Stimulated activated CD8-positive, alpha-beta memory T cell treated with anti-CD3 and anti-CD28 coated beads, Interleukin-4, amount 100 ng/mL, for 1 hour (primary cell): ENCODE results near the gene METTL8.
"Not testable (repeated sequence)": the region's sequence is repeated elsewhere in the genome, so short reads cannot be mapped to it uniquely, and the experiment has no call there.

Experiments used
- DNase-seq, 2 donors: peaks; one replicate each; pipeline ENCODE4 v3.0.0-alpha.2; 2020; ENCODE audit warnings: low read depth in 2 of 2, low spot score in 1 of 2

Gene METTL8

GRCh38 chr2:171402906-171403580, 30.7 kb downstream of the METTL8 start:
- DNase-seq: no peak

GRCh38 chr2:171401947-171402346, 31.8 kb downstream of the METTL8 start:
- DNase-seq: no peak

DNA sequence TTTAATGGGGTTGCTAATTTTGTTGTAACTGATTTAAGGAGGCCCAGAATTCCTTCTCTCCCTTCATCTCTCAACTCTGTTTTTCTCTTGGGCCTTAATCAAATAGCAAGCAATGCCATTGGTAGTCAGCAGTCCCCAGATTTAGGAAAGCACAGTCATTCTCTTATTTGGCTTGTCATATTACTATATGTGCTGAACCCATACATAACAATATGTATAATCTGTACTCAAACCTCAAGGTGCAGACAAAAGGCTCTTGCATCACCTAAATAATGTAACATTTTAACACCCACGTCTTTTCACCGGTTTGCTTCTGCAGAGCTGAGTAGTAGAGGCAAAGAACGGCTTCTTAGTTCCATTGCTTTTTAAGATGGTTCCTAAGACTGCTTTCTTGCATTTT, 33.4 kb downstream of the METTL8 start:
- DNase-seq: no peak

DNA sequence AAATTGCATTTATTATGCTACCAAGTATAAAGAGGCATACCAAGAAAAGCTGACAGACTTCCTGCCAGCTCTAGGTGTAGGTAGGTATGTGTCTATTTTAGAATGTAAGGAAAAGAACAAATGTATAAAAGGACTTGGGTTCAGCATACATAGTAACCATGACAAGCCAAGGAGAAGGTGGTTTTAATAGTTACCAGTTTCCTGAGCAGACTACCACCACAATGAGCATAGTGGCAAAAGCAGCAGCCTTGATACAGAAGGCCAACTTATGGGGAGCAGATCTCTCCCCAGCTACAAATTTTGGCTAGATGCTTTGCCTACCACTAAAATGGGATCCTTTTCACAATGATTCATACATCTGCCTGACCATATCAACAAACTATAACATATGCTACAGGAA, 34.5 kb downstream of the METTL8 start:
- no peak for DNase-seq

- no peak for DNase-seq
Measured at GRCh38 chr2:171394164-171394740, 39.5 kb downstream of the METTL8 start.

DNA sequence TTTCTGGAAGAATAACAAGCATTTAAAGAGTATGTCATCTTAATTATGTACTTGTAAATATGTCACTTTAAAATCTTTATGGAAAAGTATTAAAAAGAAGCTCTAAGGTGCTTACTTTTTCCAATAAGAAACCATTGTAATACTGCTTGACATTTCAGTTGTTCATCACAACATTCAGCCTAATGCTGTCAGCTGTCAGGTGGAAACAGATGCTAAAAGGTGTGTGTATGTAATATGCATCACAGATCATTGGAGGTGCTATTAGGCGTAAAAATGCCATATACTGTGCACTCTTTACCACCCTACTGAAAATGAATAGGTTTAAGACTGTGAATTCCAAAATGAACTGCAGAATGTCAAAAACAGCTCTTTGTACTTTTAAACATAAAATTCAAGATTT, 40.3 kb downstream of the METTL8 start:
- no peak for DNase-seq

GRCh38 chr2:171391532-171391931, 42.3 kb downstream of the METTL8 start:
- DNase-seq: no peak

DNA sequence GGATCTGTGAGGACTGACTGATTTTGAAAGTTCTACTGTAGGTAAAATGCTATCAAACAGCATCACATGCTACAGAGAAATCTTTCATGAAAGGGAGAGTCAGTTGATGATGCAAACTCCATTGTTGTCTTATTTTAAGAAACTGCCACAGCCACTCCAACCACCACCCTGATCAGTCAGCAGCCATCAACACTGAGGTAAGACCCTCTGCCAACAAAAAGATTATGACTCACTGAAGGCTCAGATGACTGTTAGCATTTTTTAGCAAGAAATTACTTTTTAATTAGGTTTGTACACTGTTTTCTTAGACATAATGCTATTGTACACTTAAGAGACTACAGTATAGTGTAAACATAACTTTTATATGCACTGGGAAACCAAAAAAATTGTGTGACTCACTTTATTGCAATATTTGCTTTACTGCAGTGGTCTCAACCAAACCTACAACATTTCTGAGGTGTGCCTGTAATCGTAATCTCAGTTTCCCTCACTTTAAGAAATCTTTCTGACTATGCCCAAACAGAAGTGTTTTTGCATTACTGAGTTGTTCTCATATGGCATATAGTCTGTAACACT, 42.8 kb downstream of the METTL8 start:
- no peak for DNase-seq

DNA sequence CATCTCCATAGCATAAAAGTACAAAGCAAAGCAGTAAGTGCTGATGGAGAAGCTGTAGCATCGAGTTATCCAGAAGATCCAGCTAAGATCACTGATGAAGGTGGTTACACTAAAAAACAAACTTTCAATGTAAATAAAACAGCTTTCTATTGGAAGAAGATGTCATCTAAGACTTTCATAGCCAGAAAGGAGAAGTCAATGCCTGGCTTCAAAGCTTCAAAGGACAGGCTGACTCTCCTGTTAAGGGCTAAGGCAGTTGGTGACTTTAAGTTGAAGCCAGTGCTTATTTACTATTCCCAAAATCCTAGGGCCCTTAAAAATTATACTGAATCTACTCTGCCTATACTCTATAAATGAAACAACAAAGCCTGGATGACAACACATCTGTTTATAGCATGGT, 44.0 kb downstream of the METTL8 start:
- DNase-seq: no peak

GRCh38 chr2:171389325-171389724, 44.5 kb downstream of the METTL8 start:
- DNase-seq: no peak

- DNase-seq: no peak
Measured at GRCh38 chr2:171387052-171387451, 46.7 kb downstream of the METTL8 start.

DNA sequence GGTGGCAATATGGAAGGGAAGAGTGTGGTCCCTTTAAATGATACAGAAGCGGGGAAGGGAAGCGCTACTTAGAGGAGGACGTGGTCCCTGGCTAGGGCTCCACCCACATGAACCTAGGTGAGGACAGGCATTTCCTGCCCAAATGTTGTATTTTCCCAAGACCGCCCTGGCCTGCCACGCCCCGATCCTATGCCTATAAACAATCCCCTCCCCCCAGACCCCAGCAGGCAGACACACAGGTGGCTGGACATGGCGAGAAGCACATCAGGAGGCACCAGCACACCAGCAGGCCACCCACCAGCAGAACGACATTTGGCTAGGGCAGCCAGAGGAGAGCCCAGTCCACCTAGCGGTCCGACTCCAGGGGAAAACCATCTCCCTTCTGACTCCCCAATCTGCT, 47.2 kb downstream of the METTL8 start:
- DNase-seq: no peak

GRCh38 chr2:171383134-171383533, 50.7 kb downstream of the METTL8 start:
- DNase-seq: no peak

- not testable (repeated sequence) for DNase-seq
Measured at GRCh38 chr2:171382175-171382574, 51.6 kb downstream of the METTL8 start.

GRCh38 chr2:171377852-171378251, 55.9 kb downstream of the METTL8 start:
- DNase-seq: not testable (repeated sequence)

DNA sequence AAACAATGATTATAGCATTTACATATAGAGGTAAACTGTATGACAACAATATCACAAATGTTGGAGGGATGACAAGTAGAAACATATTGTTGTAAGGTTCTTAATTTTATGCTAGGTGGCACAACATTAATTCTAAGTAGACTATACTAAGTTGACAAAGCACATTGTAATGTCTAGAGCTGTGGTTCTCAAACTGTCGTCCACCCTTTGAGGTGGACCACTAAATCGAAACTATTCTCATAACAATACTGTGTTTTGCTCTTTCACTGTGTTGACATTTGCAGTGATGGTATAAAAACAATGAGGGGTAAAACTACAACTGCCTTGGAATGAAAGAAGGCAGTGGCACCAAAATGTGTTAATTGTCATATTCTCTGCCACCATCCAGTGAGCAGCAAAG, 66.1 kb downstream of the METTL8 start:
- DNase-seq: no peak

GRCh38 chr2:171365778-171366177, 68.0 kb downstream of the METTL8 start:
- no peak for DNase-seq

- no peak for DNase-seq
Measured at GRCh38 chr2:171365232-171365631, 68.6 kb downstream of the METTL8 start.

GRCh38 chr2:171362396-171362795, 71.4 kb downstream of the METTL8 start:
- DNase-seq: no peak

DNA sequence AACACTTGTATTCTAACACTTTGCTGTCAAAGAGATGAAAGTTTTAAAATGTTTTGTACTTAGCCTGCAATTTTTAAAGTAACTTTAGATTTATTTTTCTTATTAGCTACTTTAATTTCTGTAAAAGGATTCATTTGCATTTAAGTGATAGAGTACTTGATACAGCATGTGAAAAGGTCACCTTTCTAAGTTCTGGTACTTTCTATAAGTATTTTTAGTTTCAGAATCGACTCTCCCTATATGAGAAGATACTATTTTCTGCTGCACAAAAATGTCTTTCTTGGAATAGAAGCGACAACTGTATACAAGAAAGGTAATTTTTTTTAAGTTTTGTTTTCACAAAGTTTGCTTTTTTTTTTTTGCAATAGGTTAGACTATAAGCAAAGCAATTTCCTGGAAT, 72.9 kb downstream of the METTL8 start:
- DNase-seq: no peak

DNA sequence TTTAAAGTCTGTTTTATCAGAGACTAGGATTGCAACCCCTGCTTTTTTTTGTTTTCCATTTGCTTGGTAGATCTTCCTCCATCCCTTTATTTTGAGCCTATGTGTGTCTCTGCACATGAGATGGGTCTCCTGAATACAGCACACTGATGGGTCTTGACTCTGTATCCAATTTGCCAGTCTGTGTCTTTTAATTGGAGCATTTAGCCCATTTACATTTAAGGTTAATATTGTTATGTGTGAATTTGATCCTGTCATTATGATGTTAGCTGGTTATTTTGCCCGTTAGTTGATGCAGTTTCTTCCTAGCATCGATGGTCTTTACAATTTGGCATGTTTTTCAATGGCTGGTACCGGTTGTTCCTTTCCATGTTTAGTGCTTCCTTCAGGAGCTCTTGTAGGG, 80.0 kb downstream of the METTL8 start:
- not testable (repeated sequence) for DNase-seq

DNA sequence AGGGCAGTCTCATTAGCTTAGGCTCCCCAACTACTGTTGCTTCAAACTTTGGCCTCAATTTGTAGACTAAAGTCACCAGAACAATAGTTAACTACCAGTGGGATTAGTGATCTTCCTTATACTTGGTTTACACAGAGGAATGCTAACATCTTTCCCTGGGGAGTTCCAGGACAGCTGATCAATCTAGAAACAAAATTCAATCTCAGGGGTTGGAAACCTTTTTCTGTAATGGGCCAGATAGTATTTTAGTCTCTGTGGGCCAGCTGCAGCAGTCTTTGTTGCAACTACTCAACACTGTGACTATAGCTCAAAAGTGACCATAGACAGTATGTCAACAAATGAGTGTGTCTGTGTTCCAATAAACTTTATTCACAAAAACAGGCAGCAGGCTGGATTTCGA, 85.7 kb downstream of the METTL8 start:
- no peak for DNase-seq

- DNase-seq: no peak
Measured at GRCh38 chr2:171347591-171348032, 86.2 kb downstream of the METTL8 start.
